ENCODE data around the gene TLL2. TPM values are rescaled to one million over a fixed set of nuclear protein-coding genes. Genes with fewer than 3 reads are reported as not detected.

The TLL2 gene
- total RNA-seq, 1 experiment from 2014 or later = 9.1 TPM

DNA sequence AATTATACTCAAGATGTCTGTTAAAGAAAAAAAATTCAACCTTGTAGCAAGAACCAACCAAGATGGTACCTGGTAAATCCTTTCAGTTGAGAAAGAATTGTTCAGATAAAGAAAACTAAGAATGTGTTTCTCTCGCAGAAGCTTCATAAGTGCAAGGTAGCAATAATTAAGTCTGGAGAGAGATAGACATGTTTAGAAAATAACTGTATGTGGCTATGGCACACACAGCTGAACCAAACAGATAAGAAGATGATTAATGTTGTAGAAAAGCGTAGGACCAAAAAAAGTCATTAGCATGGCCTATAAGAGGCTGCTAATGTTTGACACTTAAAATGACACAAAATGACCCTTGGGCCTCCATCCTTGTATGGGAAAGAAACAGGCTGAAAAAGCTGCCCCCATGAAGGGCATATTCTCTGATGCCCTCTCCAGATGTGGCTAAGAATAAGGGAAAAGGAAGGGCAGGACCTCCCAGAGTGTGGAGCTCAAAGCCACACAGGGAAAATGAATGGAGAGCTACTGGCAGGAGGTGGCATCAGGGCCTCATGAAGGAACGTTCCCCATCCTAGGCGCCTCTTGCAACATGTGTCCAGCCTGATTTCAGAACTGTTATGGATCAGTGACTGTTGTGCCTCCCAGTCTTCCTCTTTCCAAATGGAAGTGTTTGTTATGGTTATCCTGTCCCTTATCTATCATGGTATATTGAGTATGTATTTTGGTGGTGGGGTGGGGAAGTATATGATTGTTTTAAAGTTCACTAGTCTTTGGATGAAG is 30.7 kb downstream of the TLL2 start:
- H3K9me3 Mint-ChIP-seq = no peaks in the 10 kb centered on the region
- ATAC-seq (no peak), DNase-seq (ENCODE audit: low spot score) (no peak)
- H3K4me1 Mint-ChIP-seq = peaks cover 7% of the 10 kb centered on the region
- ChIA-PET POLR2A (no interaction called here), CTCF (no interaction called here)
- no peaks in the 10 kb centered on the region; the same call in 1 of the 2 replicates for H3K36me3 Mint-ChIP-seq
- H3K27me3 Mint-ChIP-seq (ENCODE audit: low read depth) = no peaks in the 10 kb centered on the region
- no peak overlapping the region for H3K4me3 Mint-ChIP-seq
- TF ChIP-seq NR2C2 (CRISPR knock-in tag; IDR thresholded peaks at IDR 0.05) (no peak), GTF2I (CRISPR knock-in tag; conservative IDR thresholded peaks at IDR 0.05) (no peak), IRF2 (CRISPR knock-in tag; IDR thresholded peaks at IDR 0.05; ENCODE audit: borderline replicate concordance, low read depth) (no peak), OVOL2 (CRISPR knock-in tag; IDR thresholded peaks at IDR 0.05; ENCODE audit: borderline replicate concordance) (no peak)
- TF ChIP-seq, protein P1, sequence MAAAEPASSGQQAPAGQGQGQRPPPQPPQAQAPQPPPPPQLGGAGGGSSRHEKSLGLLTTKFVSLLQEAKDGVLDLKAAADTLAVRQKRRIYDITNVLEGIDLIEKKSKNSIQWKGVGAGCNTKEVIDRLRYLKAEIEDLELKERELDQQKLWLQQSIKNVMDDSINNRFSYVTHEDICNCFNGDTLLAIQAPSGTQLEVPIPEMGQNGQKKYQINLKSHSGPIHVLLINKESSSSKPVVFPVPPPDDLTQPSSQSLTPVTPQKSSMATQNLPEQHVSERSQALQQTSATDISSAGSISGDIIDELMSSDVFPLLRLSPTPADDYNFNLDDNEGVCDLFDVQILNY (CRISPR knock-in tag; IDR thresholded peaks at IDR 0.05) = no peak
- no peak overlapping the region for H3K27ac Mint-ChIP-seq

DNA sequence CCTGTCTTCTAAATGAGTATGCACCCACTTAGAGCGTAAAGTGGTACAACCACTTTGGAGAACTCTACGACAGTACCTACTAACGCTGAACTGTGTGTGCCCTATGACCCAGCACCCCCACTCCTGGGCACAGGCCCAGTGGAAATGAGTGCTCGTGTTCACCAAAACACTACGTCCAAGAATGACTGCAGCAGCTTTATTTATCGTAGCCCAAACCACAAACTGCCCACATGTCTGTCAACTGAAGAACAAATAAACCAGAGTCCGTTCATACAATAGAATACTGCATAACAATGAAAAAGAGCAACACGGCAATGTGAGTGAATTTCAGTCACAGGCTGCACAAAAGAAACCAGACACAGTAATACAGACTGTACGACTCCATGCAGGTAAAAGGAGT is 35.4 kb downstream of the TLL2 start:
- TF ChIP-seq, protein P2, sequence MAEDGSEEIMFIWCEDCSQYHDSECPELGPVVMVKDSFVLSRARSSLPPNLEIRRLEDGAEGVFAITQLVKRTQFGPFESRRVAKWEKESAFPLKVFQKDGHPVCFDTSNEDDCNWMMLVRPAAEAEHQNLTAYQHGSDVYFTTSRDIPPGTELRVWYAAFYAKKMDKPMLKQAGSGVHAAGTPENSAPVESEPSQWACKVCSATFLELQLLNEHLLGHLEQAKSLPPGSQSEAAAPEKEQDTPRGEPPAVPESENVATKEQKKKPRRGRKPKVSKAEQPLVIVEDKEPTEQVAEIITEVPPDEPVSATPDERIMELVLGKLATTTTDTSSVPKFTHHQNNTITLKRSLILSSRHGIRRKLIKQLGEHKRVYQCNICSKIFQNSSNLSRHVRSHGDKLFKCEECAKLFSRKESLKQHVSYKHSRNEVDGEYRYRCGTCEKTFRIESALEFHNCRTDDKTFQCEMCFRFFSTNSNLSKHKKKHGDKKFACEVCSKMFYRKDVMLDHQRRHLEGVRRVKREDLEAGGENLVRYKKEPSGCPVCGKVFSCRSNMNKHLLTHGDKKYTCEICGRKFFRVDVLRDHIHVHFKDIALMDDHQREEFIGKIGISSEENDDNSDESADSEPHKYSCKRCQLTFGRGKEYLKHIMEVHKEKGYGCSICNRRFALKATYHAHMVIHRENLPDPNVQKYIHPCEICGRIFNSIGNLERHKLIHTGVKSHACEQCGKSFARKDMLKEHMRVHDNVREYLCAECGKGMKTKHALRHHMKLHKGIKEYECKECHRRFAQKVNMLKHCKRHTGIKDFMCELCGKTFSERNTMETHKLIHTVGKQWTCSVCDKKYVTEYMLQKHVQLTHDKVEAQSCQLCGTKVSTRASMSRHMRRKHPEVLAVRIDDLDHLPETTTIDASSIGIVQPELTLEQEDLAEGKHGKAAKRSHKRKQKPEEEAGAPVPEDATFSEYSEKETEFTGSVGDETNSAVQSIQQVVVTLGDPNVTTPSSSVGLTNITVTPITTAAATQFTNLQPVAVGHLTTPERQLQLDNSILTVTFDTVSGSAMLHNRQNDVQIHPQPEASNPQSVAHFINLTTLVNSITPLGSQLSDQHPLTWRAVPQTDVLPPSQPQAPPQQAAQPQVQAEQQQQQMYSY (CRISPR knock-in tag; IDR thresholded peaks at IDR 0.05) = no peak
- ATAC-seq (no peak), DNase-seq (ENCODE audit: low spot score) (no peak)
- ChIA-PET POLR2A (no interaction called here), CTCF (interaction anchor here (1.5 to 2.8 kb wide), 2 partner anchors 8 to 82 kb away, joined by 5 to 11 read pairs; no protein-coding TSS in a partner anchor)
- H3K4me1 Mint-ChIP-seq = 0 out of 2 replicates have a peak, but pooled peaks cover 5% of the 10 kb centered on the region
- H3K27me3 Mint-ChIP-seq (ENCODE audit: low read depth) = no peaks in the 10 kb centered on the region
- peaks cover 5% of the 10 kb centered on the region for H3K36me3 Mint-ChIP-seq
- H3K4me3 Mint-ChIP-seq = no peak overlapping the region
- H3K27ac Mint-ChIP-seq = no peak overlapping the region
- peaks cover 8% of the 10 kb centered on the region for H3K9me3 Mint-ChIP-seq

DNA sequence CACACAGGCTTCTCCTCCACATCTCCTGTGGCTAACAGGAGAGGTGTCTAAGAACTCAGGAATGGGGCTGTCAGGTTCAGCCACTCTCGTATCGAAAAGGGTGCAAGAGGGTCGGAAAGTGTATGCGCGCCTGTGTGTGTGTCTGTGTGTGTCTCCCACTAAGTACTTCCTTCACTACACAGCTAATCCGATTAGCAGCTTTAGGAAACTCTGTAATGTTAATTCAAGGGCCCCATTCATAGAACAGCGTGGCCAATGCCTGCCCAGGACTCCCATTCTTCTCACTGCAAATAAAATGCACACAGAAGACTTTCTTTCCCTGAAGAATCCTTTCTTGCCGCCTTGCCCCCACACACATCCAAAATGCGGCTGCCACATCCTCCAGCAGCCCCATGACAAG is 39.9 kb downstream of the TLL2 start:
- Mint-ChIP-seq H3K9me3 (peaks cover 8% of the 10 kb centered on the region), H3K4me3 (no peak overlapping the region), H3K27ac (no peak overlapping the region), H3K27me3 (ENCODE audit: low read depth) (no peaks in the 10 kb centered on the region), H3K4me1 (peaks cover 21% of the 10 kb centered on the region), H3K36me3 (peaks cover 5% of the 10 kb centered on the region)
- no peak for ATAC-seq
- POLR2A ChIA-PET = no interaction called here
- CTCF ChIA-PET = interaction anchor here (0.9 kb wide), 1 partner anchor 17 kb away, joined by 4 read pairs; no protein-coding TSS in a partner anchor
- no peak for DNase-seq (ENCODE audit: low spot score)
- no peak for TF ChIP-seq HMGA2 (CRISPR knock-in tag; IDR thresholded peaks at IDR 0.05)
- TF ChIP-seq NFATC4 (CRISPR knock-in tag; IDR thresholded peaks at IDR 0.05) = no peak
- TF ChIP-seq, protein P3, sequence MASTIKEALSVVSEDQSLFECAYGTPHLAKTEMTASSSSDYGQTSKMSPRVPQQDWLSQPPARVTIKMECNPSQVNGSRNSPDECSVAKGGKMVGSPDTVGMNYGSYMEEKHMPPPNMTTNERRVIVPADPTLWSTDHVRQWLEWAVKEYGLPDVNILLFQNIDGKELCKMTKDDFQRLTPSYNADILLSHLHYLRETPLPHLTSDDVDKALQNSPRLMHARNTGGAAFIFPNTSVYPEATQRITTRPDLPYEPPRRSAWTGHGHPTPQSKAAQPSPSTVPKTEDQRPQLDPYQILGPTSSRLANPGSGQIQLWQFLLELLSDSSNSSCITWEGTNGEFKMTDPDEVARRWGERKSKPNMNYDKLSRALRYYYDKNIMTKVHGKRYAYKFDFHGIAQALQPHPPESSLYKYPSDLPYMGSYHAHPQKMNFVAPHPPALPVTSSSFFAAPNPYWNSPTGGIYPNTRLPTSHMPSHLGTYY (CRISPR knock-in tag; IDR thresholded peaks at IDR 0.05) = no peak
- TF ChIP-seq, protein P4, sequence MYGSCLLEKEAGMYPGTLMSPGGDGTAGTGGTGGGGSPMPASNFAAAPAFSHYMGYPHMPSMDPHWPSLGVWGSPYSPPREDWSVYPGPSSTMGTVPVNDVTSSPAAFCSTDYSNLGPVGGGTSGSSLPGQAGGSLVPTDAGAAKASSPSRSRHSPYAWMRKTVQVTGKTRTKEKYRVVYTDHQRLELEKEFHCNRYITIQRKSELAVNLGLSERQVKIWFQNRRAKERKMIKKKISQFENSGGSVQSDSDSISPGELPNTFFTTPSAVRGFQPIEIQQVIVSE (CRISPR knock-in tag; IDR thresholded peaks at IDR 0.05; ENCODE audit: borderline replicate concordance) = no peak
- no peak for TF ChIP-seq SOX15 (CRISPR knock-in tag; IDR thresholded peaks at IDR 0.05)
- TF ChIP-seq, protein P5, sequence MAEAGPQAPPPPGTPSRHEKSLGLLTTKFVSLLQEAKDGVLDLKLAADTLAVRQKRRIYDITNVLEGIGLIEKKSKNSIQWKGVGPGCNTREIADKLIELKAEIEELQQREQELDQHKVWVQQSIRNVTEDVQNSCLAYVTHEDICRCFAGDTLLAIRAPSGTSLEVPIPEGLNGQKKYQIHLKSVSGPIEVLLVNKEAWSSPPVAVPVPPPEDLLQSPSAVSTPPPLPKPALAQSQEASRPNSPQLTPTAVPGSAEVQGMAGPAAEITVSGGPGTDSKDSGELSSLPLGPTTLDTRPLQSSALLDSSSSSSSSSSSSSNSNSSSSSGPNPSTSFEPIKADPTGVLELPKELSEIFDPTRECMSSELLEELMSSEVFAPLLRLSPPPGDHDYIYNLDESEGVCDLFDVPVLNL (CRISPR knock-in tag; IDR thresholded peaks at IDR 0.05; ENCODE audit: borderline replicate concordance, low read depth) = no peak
- TF ChIP-seq, protein P6, sequence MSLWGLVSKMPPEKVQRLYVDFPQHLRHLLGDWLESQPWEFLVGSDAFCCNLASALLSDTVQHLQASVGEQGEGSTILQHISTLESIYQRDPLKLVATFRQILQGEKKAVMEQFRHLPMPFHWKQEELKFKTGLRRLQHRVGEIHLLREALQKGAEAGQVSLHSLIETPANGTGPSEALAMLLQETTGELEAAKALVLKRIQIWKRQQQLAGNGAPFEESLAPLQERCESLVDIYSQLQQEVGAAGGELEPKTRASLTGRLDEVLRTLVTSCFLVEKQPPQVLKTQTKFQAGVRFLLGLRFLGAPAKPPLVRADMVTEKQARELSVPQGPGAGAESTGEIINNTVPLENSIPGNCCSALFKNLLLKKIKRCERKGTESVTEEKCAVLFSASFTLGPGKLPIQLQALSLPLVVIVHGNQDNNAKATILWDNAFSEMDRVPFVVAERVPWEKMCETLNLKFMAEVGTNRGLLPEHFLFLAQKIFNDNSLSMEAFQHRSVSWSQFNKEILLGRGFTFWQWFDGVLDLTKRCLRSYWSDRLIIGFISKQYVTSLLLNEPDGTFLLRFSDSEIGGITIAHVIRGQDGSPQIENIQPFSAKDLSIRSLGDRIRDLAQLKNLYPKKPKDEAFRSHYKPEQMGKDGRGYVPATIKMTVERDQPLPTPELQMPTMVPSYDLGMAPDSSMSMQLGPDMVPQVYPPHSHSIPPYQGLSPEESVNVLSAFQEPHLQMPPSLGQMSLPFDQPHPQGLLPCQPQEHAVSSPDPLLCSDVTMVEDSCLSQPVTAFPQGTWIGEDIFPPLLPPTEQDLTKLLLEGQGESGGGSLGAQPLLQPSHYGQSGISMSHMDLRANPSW (CRISPR knock-in tag; conservative IDR thresholded peaks at IDR 0.05; ENCODE audit: low read depth) = no peak
- TF ChIP-seq RELA (CRISPR knock-in tag; IDR thresholded peaks at IDR 0.05; ENCODE audit: borderline replicate concordance) = no peak
- no peak for TF ChIP-seq ZNF138 (CRISPR knock-in tag; conservative IDR thresholded peaks at IDR 0.05)
- TF ChIP-seq, protein P7, sequence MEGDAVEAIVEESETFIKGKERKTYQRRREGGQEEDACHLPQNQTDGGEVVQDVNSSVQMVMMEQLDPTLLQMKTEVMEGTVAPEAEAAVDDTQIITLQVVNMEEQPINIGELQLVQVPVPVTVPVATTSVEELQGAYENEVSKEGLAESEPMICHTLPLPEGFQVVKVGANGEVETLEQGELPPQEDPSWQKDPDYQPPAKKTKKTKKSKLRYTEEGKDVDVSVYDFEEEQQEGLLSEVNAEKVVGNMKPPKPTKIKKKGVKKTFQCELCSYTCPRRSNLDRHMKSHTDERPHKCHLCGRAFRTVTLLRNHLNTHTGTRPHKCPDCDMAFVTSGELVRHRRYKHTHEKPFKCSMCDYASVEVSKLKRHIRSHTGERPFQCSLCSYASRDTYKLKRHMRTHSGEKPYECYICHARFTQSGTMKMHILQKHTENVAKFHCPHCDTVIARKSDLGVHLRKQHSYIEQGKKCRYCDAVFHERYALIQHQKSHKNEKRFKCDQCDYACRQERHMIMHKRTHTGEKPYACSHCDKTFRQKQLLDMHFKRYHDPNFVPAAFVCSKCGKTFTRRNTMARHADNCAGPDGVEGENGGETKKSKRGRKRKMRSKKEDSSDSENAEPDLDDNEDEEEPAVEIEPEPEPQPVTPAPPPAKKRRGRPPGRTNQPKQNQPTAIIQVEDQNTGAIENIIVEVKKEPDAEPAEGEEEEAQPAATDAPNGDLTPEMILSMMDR (IDR thresholded peaks at IDR 0.05) = no peak
- TF ChIP-seq ZNF416 (CRISPR knock-in tag; IDR thresholded peaks at IDR 0.05) = no peak
- TF ChIP-seq FOXK1 (CRISPR knock-in tag; IDR thresholded peaks at IDR 0.05) = no peak
- no peak for TF ChIP-seq ZBTB21 (CRISPR knock-in tag; IDR thresholded peaks at IDR 0.05; ENCODE audit: borderline replicate concordance)

Data from WTC11 (cell line).